Activated CD4-positive, CD25-positive, alpha-beta regulatory T cell (primary cell): ENCODE measurements around the gene SFI1.
"Not testable (repeated sequence)": the region's sequence is repeated elsewhere in the genome, so short reads cannot be mapped to it uniquely, and the experiment has no call there.

Experiments used
- DNase-seq, 4 experiments: peaks; one replicate each; lab custom pipeline; 2025; lab: John Stamatoyannopoulos, UW

Gene SFI1

GRCh38 chr22:31496007-31496734, at the start of gene SFI1:
TSS of gene SFI1 (plus strand) at chr22:31496536. CDS start at chr22:31508285, 11,749 bp downstream.
- peak; percentile 82 to 94 (median 89) for DNase-seq

- no peak for DNase-seq
Observed at GRCh38 chr22:31446767-31447166, 49.6 kb upstream of the SFI1 start.

- no peak for DNase-seq
Observed at GRCh38 chr22:31447337-31447736, 49.0 kb upstream of the SFI1 start.

- no peak for DNase-seq
Observed at GRCh38 chr22:31448382-31448781, 48.0 kb upstream of the SFI1 start.

GRCh38 chr22:31449506-31449905, 46.8 kb upstream of the SFI1 start:
- DNase-seq = no peak

- no peak for DNase-seq
Observed at GRCh38 chr22:31451709-31452571, 44.4 kb upstream of the SFI1 start.

- no peak for DNase-seq
Observed at GRCh38 chr22:31461699-31462098, 34.6 kb upstream of the SFI1 start.

GRCh38 chr22:31465307-31465706, 31.0 kb upstream of the SFI1 start:
- DNase-seq = no peak

- no peak for DNase-seq
Observed at GRCh38 chr22:31474743-31475142, 21.6 kb upstream of the SFI1 start.

- DNase-seq = no peak
Observed at GRCh38 chr22:31475800-31476199, 20.5 kb upstream of the SFI1 start.

GRCh38 chr22:31477329-31477728, 19.0 kb upstream of the SFI1 start:
- no peak for DNase-seq

GRCh38 chr22:31481129-31481528, 15.2 kb upstream of the SFI1 start:
- DNase-seq = no peak

GRCh38 chr22:31482470-31482869, 13.9 kb upstream of the SFI1 start:
- not testable (repeated sequence) for DNase-seq

- not testable (repeated sequence) for DNase-seq
Observed at GRCh38 chr22:31486369-31486768, 10.0 kb upstream of the SFI1 start.

GRCh38 chr22:31486951-31487350, 9.4 kb upstream of the SFI1 start:
- DNase-seq = no peak

- DNase-seq = no peak
Observed at GRCh38 chr22:31488346-31488883, 7.9 kb upstream of the SFI1 start.

- DNase-seq = peak in 2 of 4 experiments; percentile 20 to 26
Observed at GRCh38 chr22:31488988-31489617, 7.2 kb upstream of the SFI1 start.

- DNase-seq = peak; percentile 59 to 75 (median 72)
Observed at GRCh38 chr22:31489632-31490495, 6.5 kb upstream of the SFI1 start, which contains the start of gene EIF4ENIF1. TSS of gene EIF4ENIF1 (minus strand) at chr22:31489842. CDS start at chr22:31488718, 1,124 bp downstream.

GRCh38 chr22:31490496-31490925, 5.8 kb upstream of the SFI1 start:
- DNase-seq = peak in 1 of 4 experiments; percentile 28

GRCh38 chr22:31491218-31491962, 4.9 kb upstream of the SFI1 start:
- no peak for DNase-seq
